Parathyroid adenoma (tissue), 2 donors: ENCODE data around the gene MTCP1.

ENCODE experiments used
- H2AFZ ChIP-seq: fragments of 300-600 bp; sonication (generic); one replicate; pipeline ENCODE4 v1.7.0; 2017; ENCODE audit warnings: antibody characterized with exemption, mild to moderate bottlenecking
- H3K27ac ChIP-seq: fragments of 300-600 bp; sonication (generic); one replicate; pipeline ENCODE4 v1.7.0; 2017
- H3K27me3 ChIP-seq: fragments of 300-600 bp; sonication (generic); one replicate; pipeline ENCODE4 v1.7.0; 2017; ENCODE audit warnings: low read length; ENCODE audit not compliant: control insufficient read depth, insufficient read depth
- H3K36me3 ChIP-seq: fragments of 300-600 bp; sonication (generic); one replicate; pipeline ENCODE4 v1.7.0; 2017; ENCODE audit warnings: low read length; ENCODE audit not compliant: control insufficient read depth, insufficient read depth
- H3K4me1 ChIP-seq: fragments of 300-600 bp; sonication (generic); one replicate; pipeline ENCODE4 v1.7.0; 2017; ENCODE audit warnings: control low read depth
- H3K4me2 ChIP-seq: fragments of 300-600 bp; sonication (generic); one replicate; pipeline ENCODE4 v1.7.0; 2017; ENCODE audit warnings: low read length
- H3K4me3 ChIP-seq: fragments of 300-600 bp; sonication (generic); one replicate; pipeline ENCODE4 v1.7.0; 2017; ENCODE audit warnings: low read depth, low read length
- H3K79me2 ChIP-seq: fragments of 300-600 bp; sonication (generic); one replicate; pipeline ENCODE4 v1.7.0; 2017; ENCODE audit warnings: control low read depth
- H3K9ac ChIP-seq: fragments of 300-600 bp; sonication (generic); one replicate; pipeline ENCODE4 v1.7.0; 2017; ENCODE audit warnings: mild to moderate bottlenecking
- H3K9me3 ChIP-seq: fragments of 300-600 bp; sonication (generic); one replicate; pipeline ENCODE4 v1.7.0; 2017; ENCODE audit warnings: low read length; ENCODE audit not compliant: control insufficient read depth
- TF ChIP-seq, protein P1 (sequence below): fragments of 300-600 bp; sonication (generic); IDR thresholded peaks from one replicate; pipeline ENCODE4 v1.7.0; 2017; ENCODE audit warnings: antibody characterized with exemption, mild to moderate bottlenecking
- donor health status: primary hyperparathyroidism.

MTCP1 gene

DNA sequence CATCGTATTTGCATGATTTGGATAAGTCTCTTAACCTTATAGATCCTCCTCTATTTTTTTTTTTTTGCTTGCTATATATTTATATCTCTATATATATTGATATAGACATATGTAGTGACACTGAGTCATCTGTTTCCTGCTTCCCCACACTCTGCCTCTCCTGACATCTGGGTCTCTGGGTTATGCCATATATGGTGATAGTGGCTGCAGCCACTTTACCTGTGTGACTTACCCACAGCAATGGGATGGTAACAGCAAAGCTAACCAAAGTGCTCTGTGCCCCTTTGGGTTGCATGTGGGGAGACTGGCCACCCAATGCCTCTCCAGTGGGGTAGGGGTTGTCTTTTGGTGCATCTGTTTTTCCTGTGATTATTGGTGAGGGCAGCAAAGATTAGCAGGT is 14.5 kb downstream of the MTCP1 start:
- Histone ChIP-seq H3K79me2 (no peaks in the 10 kb centered on the region), H3K27ac (no peak overlapping the region)

DNA sequence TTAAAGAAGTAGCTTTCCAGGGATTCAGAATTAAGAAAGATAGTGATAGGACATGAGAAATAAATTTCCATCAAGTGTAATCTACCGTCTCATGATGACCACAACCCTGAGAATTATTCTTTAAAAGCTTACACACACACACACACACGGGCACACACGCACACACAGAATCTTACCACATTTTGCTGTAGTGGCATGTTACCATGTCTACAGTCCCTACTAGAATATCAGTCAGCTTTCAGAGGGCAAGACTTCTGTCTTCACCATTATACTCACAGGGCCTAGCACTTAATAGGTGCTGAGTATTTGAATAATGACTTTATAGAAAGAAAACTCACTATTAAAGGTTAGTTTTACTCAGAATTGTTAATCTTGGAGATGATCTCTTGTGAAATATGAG is 15.4 kb downstream of the MTCP1 start:
- no peaks in the 10 kb centered on the region for H3K27me3 ChIP-seq
- TF ChIP-seq, protein P1, sequence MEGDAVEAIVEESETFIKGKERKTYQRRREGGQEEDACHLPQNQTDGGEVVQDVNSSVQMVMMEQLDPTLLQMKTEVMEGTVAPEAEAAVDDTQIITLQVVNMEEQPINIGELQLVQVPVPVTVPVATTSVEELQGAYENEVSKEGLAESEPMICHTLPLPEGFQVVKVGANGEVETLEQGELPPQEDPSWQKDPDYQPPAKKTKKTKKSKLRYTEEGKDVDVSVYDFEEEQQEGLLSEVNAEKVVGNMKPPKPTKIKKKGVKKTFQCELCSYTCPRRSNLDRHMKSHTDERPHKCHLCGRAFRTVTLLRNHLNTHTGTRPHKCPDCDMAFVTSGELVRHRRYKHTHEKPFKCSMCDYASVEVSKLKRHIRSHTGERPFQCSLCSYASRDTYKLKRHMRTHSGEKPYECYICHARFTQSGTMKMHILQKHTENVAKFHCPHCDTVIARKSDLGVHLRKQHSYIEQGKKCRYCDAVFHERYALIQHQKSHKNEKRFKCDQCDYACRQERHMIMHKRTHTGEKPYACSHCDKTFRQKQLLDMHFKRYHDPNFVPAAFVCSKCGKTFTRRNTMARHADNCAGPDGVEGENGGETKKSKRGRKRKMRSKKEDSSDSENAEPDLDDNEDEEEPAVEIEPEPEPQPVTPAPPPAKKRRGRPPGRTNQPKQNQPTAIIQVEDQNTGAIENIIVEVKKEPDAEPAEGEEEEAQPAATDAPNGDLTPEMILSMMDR: no peak
- no peaks in the 10 kb centered on the region for H3K36me3 ChIP-seq
- H3K9me3 ChIP-seq: no peaks in the 10 kb centered on the region
- no peak overlapping the region for H3K27ac ChIP-seq
- H3K4me1 ChIP-seq: no peaks in the 10 kb centered on the region
- H3K4me3 ChIP-seq: no peak overlapping the region
- no peak overlapping the region for H2AFZ ChIP-seq
- H3K4me2 ChIP-seq: no peak overlapping the region
- no peak overlapping the region for H3K9ac ChIP-seq
- no peaks in the 10 kb centered on the region for H3K79me2 ChIP-seq

More for the DNA sequence above, 14.5 kb downstream of the MTCP1 start:
- H3K9ac ChIP-seq: no peak overlapping the region
- H3K4me2 ChIP-seq: no peak overlapping the region
- no peak overlapping the region for H3K4me3 ChIP-seq
- H3K27me3 ChIP-seq: no peaks in the 10 kb centered on the region
- H3K9me3 ChIP-seq: no peaks in the 10 kb centered on the region
- no peaks in the 10 kb centered on the region for H3K36me3 ChIP-seq
- no peak overlapping the region for H2AFZ ChIP-seq
- H3K4me1 ChIP-seq: no peaks in the 10 kb centered on the region
- TF ChIP-seq, protein P1: no peak

DNA sequence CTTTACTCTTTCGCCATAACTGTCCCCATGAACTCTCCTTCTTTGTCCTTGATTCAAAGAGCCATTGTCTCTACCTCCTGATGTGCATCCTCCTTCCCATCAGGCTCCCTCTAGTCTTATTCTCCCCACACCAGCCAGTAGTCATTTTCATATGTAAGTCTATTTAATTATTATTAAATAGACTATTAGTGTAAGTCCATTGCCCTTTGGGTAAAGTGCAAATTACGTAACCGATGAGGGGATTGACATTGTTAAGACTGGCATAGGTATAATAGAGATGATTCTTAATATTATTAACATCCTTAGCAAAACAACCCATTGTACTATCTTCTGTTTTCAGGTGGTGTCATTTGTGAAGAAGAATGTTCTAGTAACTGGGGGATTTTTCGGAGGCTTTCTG is 16.7 kb downstream of the MTCP1 start:
- Histone ChIP-seq H3K36me3 (no peaks in the 10 kb centered on the region), H3K9me3 (no peaks in the 10 kb centered on the region)

DNA sequence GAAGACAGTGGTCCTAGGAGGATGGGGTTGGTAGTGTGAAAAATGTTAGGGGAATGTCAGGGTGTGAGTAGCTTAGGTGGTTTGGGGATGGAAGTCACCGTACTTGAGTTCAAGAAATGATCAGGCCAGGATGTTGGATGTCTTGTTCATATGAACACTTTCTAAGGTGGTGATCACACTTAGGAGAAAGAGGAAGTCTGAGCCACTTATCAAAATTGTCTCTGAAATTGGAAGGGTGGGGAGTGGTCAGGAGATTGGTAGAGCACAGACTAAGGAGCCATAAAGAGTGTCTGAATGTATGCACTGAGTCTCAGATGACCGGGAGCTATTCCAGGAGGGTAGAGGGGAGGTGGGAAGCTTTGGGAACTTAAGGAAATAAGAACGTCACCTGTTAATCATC is 17.3 kb downstream of the MTCP1 start:
- no peak overlapping the region for H3K4me3 ChIP-seq
- no peak overlapping the region for H3K4me2 ChIP-seq
- no peaks in the 10 kb centered on the region for H3K36me3 ChIP-seq
- H3K79me2 ChIP-seq: no peaks in the 10 kb centered on the region
- H3K9ac ChIP-seq: no peak overlapping the region
- TF ChIP-seq, protein P1: no peak
- H3K4me1 ChIP-seq: peaks cover 2% of the 10 kb centered on the region
- no peak overlapping the region for H2AFZ ChIP-seq
- H3K9me3 ChIP-seq: no peaks in the 10 kb centered on the region
- no peak overlapping the region for H3K27ac ChIP-seq
- H3K27me3 ChIP-seq: no peaks in the 10 kb centered on the region

More for the DNA sequence above, 16.7 kb downstream of the MTCP1 start:
- no peak overlapping the region for H3K27ac ChIP-seq
- no peak overlapping the region for H3K4me3 ChIP-seq
- TF ChIP-seq, protein P1: no peak
- H3K4me1 ChIP-seq: no peaks in the 10 kb centered on the region
- H2AFZ ChIP-seq: no peak overlapping the region
- no peak overlapping the region for H3K4me2 ChIP-seq
- no peaks in the 10 kb centered on the region for H3K27me3 ChIP-seq
- H3K79me2 ChIP-seq: no peaks in the 10 kb centered on the region
- H3K9ac ChIP-seq: no peak overlapping the region

DNA sequence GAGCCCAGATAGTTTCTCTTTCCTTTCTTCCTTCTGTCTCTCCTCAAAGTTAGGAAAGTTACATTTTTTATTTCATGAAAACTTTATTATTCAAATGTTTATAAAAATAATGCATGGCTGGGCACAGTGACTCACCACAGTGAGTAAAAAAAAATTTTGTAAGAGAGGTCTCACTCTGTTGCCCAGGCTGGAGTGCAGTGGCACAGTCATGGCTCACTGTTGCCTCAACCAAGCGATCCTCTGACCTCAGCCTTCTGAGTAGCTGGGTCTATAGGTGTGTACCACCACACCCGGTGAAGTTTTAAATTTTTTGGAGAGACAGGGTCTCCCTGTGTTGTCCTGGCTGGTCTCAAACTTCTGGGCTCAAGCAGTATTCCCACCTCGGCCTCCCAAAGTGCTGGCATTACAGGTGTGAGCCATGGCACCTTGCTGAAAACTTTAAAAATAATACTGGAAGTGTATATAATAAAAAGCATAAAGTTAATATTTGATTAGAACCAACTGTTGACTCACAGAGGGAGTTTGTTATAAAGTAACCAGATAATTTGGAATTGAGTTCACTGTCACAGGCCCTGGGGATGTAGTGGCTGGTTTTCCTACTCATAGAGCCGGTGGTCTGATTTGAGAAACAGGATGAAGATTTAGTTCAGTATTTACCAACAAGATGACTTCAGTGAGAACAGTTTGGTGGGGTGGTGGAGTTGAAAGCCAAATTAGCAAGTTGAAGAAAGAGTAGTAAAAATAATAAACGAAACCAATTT is 18.0 kb downstream of the MTCP1 start:
- H3K4me1 ChIP-seq: peaks cover 3% of the 10 kb centered on the region
- TF ChIP-seq, protein P1: no peak
- no peaks in the 10 kb centered on the region for H3K36me3 ChIP-seq
- no peak overlapping the region for H3K4me3 ChIP-seq
- no peaks in the 10 kb centered on the region for H3K79me2 ChIP-seq
- no peak overlapping the region for H3K9ac ChIP-seq
- no peak overlapping the region for H3K27ac ChIP-seq
- no peak overlapping the region for H3K4me2 ChIP-seq
- no peaks in the 10 kb centered on the region for H3K27me3 ChIP-seq
- H3K9me3 ChIP-seq: no peaks in the 10 kb centered on the region
- no peak overlapping the region for H2AFZ ChIP-seq
